T-helper 1 cell (primary cell): ENCODE data around the gene MAGEB1.

Experiments
- DNase-seq, 5 donors: peaks; one replicate each; pipeline ENCODE4 v3.0.0-alpha.2; 2012 to 2020

Gene MAGEB1

GRCh38 chrX:30296408-30297254, 49.7 kb downstream of the MAGEB1 start:
- no peak for DNase-seq

GRCh38 chrX:30301208-30301607, 54.3 kb downstream of the MAGEB1 start:
- no peak for DNase-seq
